Measurements from ENCODE around the gene IRF3. TPM values are rescaled to one million over a fixed set of nuclear protein-coding genes. Genes with fewer than 3 reads are reported as not detected.

The IRF3 gene, protein sequence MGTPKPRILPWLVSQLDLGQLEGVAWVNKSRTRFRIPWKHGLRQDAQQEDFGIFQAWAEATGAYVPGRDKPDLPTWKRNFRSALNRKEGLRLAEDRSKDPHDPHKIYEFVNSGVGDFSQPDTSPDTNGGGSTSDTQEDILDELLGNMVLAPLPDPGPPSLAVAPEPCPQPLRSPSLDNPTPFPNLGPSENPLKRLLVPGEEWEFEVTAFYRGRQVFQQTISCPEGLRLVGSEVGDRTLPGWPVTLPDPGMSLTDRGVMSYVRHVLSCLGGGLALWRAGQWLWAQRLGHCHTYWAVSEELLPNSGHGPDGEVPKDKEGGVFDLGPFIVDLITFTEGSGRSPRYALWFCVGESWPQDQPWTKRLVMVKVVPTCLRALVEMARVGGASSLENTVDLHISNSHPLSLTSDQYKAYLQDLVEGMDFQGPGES
- total RNA-seq, result 19.1 TPM

DNA sequence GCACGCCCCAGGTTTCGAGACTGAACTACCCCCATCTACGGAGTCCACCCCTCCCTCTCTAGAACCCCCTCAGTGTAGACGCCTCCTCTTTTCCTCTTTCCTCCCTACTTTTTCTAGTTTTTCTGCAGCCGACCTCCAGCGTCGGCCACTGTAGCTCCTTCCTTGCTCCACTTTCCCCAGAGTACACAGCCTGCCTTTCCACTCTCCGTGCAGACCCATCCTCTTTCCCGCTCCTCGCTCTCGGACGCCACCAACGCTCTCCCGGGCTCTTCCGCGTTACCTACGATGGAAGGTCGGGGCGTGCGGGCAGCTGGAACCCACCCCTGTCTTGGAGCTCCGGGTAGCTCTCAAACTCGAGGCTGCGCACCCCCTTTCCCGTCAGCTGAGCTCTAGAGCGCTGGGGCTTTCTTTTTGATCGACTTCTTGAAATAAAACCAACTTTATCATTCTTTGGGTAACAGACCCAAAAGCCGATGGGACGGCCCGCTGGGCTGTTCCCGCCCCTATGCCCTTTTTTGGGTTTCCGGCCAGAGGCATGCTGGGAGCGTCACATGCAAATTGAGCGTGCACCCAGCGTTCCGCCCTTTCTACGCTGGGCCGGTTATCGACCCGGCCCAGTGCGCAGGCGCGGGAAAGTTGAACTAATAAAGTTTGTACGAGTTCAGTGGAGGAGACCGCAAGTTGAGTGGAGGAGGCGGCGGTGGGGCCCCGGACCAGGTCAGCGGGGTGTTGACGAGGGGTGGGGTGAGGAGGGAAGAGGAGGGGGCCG is at the start of gene IRF3, which contains the start of gene BCL2L12:
IRF3 (minus strand) TSS at position 507 of the 769 bp plus-strand sequence. CDS start 1,019 bp downstream, outside the sequence.
BCL2L12 (plus strand) TSS at position 583 of the 769 bp plus-strand sequence. CDS start 760 bp downstream, outside the sequence.

DNA sequence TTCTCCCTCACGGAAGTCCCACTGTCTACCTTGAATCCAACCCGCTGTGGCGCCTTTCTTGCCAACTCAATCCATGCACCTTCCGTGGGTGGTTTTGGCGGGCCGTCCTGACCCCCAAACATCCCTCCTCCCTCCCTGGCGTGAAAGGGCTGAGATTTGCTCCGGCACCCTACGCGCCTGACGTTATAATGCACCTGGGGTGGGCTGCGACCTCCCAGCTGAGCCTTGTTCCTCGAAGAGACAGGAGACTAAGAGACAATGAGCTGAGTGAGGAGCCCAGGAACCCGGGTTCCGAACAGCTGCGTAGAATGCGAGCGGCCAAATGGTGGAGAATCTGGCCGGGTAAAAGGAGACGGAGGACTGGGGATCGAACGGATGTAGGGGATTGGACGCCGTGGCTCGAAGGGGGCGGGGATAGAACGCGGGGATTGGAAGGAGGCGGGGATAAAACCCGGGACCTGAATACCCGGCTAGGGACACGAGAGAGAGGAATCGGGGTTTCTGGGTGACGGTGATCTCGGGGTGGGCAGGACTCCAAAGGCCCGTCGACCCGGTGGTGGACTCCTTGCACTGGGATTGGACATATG is 25.1 kb upstream of the IRF3 start, which contains the start of gene CPT1C:
CPT1C (plus strand) TSS at position 461 of the 587 bp plus-strand sequence. CDS start 1,137 bp downstream, outside the sequence.

DNA sequence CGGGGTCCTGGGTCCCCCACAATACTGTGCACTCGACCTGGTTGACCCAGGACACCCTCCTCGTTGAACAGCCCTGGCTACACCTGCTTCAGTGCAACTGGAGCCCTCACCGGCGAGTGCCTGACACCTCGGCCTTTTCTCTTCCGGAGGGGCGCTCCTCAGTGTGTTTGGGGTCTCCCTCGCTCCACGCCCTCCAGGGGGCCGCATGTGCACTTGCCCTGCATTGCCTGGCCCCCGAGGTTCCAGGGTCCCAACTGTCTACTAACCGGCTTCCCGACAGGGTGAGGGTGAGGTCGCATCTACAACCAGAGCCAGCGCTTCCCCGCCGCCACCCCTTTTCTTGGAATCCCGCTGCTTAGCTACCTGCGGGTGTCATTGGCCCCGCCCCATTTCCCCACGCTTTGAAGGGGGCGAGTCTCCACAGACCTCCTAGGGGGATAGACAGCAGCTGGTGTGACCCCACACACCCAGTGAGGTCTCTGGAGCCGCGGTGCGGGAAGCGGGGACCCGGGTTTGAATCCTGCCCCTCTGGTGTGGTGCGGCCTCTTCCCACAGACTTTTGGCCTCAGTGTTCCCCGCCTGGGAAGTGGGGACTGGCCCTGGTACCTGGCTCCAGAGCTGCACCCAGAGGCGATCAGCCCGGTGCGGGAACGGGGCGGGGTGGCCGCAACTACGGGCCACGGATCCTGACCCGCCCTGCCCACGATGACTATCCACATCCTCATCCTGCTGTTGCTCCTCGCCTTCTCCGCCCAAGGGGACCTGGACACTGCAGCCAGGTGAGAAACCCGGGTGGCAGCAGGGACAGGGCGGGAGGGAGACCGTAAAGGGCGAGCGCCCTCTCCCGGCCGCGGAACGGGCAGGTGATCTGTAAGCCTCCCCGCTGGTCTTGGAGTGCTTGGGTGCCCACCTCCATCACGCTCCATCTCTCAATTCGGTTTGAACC is 23.7 kb upstream of the IRF3 start, which contains the start of gene ADM5:
ADM5 (plus strand) TSS at position 462 of the 946 bp plus-strand sequence; CDS start at position 706, 244 bp downstream.

DNA sequence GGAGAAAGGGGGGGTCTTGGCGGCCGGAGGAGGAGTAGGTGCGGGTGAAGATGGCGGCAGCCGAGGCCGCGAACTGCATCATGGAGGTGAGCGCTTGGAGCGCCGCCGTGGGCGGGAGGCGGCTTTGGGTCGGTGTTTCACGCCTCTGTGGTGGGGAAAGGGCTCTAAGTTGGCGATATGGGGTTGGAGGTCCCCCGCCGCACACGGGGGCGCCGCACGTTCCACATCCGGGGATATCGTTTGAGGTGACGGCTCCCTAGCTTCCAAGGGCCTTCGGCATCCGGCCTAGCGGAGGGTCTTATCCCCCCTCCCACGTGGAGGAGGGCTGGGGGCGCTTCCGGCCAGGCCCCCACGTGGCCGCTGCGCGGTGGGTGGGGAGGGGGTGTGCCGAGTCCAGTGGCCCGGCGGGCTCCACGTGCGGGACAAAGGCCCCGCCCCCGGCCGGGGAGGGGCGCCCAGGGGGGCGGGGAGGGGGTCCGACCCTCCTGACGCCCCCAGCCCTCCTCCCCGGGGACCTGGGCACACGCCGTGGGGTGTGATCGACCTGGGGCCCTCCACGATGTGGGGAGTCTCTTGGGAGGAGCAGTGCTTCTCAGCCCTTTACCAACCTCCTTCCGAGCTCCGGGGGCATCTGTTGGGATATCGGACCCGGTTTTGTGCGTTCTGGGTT is 11.7 kb upstream of the IRF3 start, which contains the start of gene PRMT1:
PRMT1 (plus strand) TSS at position 41 of the 670 bp plus-strand sequence; CDS start at position 51, 10 bp downstream.

DNA sequence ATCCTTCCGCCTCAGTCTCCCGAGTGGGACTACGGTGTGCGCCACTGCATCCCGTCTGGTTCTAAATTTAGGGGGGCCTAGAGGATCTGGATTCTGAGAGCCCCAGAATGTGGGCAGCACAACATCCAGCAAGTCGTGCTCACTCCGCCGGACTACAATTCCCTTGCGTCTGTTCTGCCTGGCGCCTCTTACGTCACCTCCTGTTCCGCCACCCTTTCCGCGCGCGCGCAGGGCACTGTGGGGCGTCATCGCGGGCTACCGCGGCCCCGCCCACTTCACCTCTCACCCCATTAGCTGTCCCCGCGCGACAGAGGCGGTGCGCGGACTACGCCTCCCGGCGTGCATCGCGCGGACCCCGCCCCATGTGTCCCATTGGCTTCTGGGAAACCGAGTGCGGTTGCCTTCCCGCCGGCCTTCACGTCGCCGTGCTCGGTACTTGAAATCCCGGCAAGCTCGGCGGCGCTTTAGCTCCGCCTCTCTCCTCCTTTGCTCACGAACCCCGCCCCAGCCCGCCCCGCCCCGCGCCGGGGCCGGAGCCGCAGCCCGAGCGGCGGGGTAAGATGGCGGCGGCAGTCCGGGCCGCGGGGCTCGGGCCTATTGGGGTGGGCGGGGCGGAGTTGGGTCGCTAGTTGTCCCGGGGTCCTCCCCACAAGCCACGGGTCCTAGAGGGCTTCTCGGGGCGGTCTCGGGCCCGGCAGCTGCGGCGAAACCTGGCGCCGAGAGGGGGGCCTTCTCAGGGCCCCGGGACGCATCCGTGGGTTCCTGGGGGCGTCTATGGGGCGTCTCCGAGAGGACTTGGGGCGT is 23.8 kb downstream of the IRF3 start, which contains the start of gene SCAF1:
SCAF1 (plus strand) TSS at position 522 of the 804 bp plus-strand sequence. CDS start 2,818 bp downstream, outside the sequence.

DNA sequence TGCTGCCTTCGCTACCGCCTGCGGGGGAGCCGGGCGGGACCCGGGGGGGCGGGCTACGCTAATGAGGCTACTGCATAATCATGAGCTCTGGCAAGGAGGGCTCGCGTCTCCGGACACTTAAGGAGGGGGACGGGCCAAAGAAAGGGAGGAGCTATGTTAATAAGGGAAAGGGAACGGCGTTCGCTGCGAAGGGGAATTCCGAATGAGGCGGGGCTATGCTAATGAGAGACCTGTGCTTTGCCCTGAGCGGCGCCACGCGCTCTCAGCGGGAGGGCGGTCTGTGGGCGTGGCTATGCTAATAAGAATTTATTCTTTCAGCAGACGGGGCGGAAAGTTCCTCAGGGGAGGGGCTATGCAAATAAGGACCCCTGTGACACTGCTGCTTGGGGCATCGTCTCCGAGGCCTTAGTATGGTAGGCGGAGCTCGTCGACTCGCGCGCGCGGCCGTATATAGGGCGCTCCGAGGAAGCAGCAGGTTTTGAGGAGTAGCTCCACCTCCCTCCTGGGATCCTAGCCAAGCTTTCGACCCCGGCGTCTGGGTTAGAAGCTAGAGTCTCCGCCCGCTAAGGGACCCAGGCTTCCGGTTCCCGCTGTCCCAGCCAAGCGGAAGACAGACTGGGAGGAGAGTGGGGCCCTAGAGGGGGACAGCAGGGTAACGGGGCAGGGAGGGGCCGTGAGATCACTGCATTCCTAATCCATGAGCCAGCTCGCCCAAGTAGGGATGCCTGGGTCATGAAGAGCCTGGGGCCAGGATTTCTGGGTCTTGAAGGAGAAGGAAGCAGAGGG is 25.4 kb downstream of the IRF3 start, which contains the start of gene RRAS:
RRAS (minus strand) TSS at position 31 of the 786 bp plus-strand sequence. CDS start 45 bp downstream, outside the sequence.

Small RNAs within 50 kb of the gene (small RNA-seq; reads per million reads assigned to genes)
- gene MIR5088, result not detected

Other genes starting within 250 kb of the IRF3 start
- gene PTH2, start 242.4 kb downstream of the IRF3 start, total RNA-seq, result not detected
- gene GFY, start 240.5 kb downstream of the IRF3 start, total RNA-seq, result not detected
- 1.2 TPM for gene SLC17A7, start 224.3 kb downstream of the IRF3 start, total RNA-seq
- gene PIH1D1, start 214.0 kb downstream of the IRF3 start, total RNA-seq, result 60.2 TPM
- gene ALDH16A1, start 212.6 kb downstream of the IRF3 start, total RNA-seq, result 11.3 TPM
- gene FLT3LG, start 191.6 kb downstream of the IRF3 start, total RNA-seq, result 0.69 TPM
- 2,032 TPM for gene RPL13A, start 178.2 kb downstream of the IRF3 start, total RNA-seq
- gene RPS11, start 169.4 kb downstream of the IRF3 start, total RNA-seq, result 2,275 TPM
- gene FCGRT, start 153.2 kb downstream of the IRF3 start, total RNA-seq, result 19.1 TPM
- gene RCN3, start 137.9 kb downstream of the IRF3 start, total RNA-seq, result 3.9 TPM
- 34.4 TPM for gene NOSIP, start 85.3 kb downstream of the IRF3 start, total RNA-seq
- 1.2 TPM for gene PRRG2, start 84.5 kb downstream of the IRF3 start, total RNA-seq
- gene PRR12, start 74.7 kb downstream of the IRF3 start, total RNA-seq, result 5.8 TPM
- 1.4 TPM for gene RRAS, start 25.7 kb downstream of the IRF3 start, total RNA-seq
- gene SCAF1, start 23.6 kb downstream of the IRF3 start, total RNA-seq, result 14.1 TPM
- gene BCL2L12, start 76 bp upstream of the IRF3 start, total RNA-seq, result 0.69 TPM
- gene PRMT1, start 11.4 kb upstream of the IRF3 start, total RNA-seq, result 211 TPM
- 1.4 TPM for gene ADM5, start 23.7 kb upstream of the IRF3 start, total RNA-seq
- gene CPT1C, start 25.3 kb upstream of the IRF3 start, total RNA-seq, result 54.4 TPM
- not detected for gene TSKS, start 97.4 kb upstream of the IRF3 start, total RNA-seq
- 83.5 TPM for gene AP2A1, start 101.1 kb upstream of the IRF3 start, total RNA-seq
- gene FUZ, start 147.4 kb upstream of the IRF3 start, total RNA-seq, result 15.2 TPM
- gene MED25, start 152.4 kb upstream of the IRF3 start, total RNA-seq, result 19.1 TPM
- gene PTOV1, start 185.3 kb upstream of the IRF3 start, total RNA-seq, result 113 TPM
- gene PNKP, start 201.7 kb upstream of the IRF3 start, total RNA-seq, result 26.3 TPM
- 5.1 TPM for gene AKT1S1, start 211.5 kb upstream of the IRF3 start, total RNA-seq
- 9.7 TPM for gene TBC1D17, start 211.8 kb upstream of the IRF3 start, total RNA-seq
- 0.23 TPM for gene IL4I1, start 231.0 kb upstream of the IRF3 start, total RNA-seq

All from diencephalon (tissue), 1 donor.